Measurements from ENCODE around the gene GNB1. TPM values are rescaled to one million over a fixed set of nuclear protein-coding genes. Genes with fewer than 3 reads are reported as not detected.

Gene GNB1
- total and polyA plus RNA-seq, 10 of the 15 experiments (the other 5 are each of a cell fraction or from before 2014, with no cell fraction given): 23.0 to 392 (median 93.9) TPM

GRCh38 chr1:1779691-1780597 lies 110.9 kb downstream of the GNB1 start (continued):
- TF ChIP-seq REST (IDR thresholded peaks at IDR 0.05; ENCODE audit: low read depth, low read length) (no peak), IRF4 (IDR thresholded peaks at IDR 0.05; ENCODE audit: low read depth, low read length) (0 out of 2 replicates have a peak, but pooled peaks have one; percentile 13), GABPA (IDR thresholded peaks at IDR 0.05; ENCODE audit: low read depth) (peak; percentile 64; the same call in 1 of the 2 replicates), STAT3 (IDR thresholded peaks at IDR 0.05; ENCODE audit: low read depth, low read length) (0 out of 2 replicates have a peak, but pooled peaks have one; percentile 20)

GRCh38 chr1:1779320-1779675 lies 111.6 kb downstream of the GNB1 start:
- peak overlapping the region; percentile 98 for H3K27ac ChIP-seq (ENCODE audit: control insufficient read depth, insufficient read depth)
- FAIRE-seq: no peak
- intact Hi-C loops (cut with micrococcal nuclease; ENCODE audit: unreplicated experiment): loop anchor here (5.0 kb wide), 1 partner anchor 113 kb away; the partner anchor contains the start of gene GNB1
- H3K36me3 ChIP-seq (ENCODE audit: control insufficient read depth in 2 of 2, insufficient read depth in 2 of 2, low read length in 1 of 2): no peaks in the 10 kb centered on the region; a peak in 1 of 4 replicates
- peak overlapping the region; percentile 98 for H3K4me2 ChIP-seq (ENCODE audit: control insufficient read depth, insufficient read depth)
- peak; percentile 0; the same call in 2 of the 3 replicates for ATAC-seq
- CTCF ChIA-PET: interaction anchor here (0.5 to 2.8 kb wide), 9 partner anchors 8 to 130 kb away, joined by 3 to 16 read pairs (median 5); no protein-coding TSS in a partner anchor
- in situ Hi-C loops (cut with MboI): no loop called here
- SMC1A ChIA-PET (ENCODE audit: uncharacterized antibody, unreplicated experiment): interaction anchor here (1.0 to 2.3 kb wide), 9 partner anchors 20 to 127 kb away, joined by 3 to 12 read pairs (median 5); no protein-coding TSS in a partner anchor
- H3K27me3 ChIP-seq (replicated peaks in 1 of 2; ENCODE audit: control insufficient read depth in 2 of 2, insufficient read depth in 2 of 2, low read length in 1 of 2): no peaks in the 10 kb centered on the region
- H3K4me1 ChIP-seq (ENCODE audit: control insufficient read depth, insufficient read depth, low read length): peaks cover 56% of the 10 kb centered on the region
- H3K4me3 ChIP-seq: peak overlapping the region; percentile 63; the same call in 1 of the 2 replicates
- POLR2A ChIA-PET: interaction anchor here (0.7 to 2.8 kb wide), 8 partner anchors 10 to 129 kb away, joined by 3 to 14 read pairs (median 4); no protein-coding TSS in a partner anchor
- WGBS (ENCODE audit: insufficient coverage, insufficient replicate concordance, low lambda C conversion rate, missing lambda C conversion rate): 7% methylated on average over 11 of the region's 11 CpGs
- H4K20me1 ChIP-seq (ENCODE audit: control insufficient read depth, insufficient read depth): no peaks in the 10 kb centered on the region
- peak overlapping the region; percentile 29; the same call in 1 of the 2 replicates for H2AFZ ChIP-seq (ENCODE audit: control insufficient read depth, low read depth, low read length)
- no peaks in the 10 kb centered on the region for H3K9me3 ChIP-seq (replicated peaks; ENCODE audit: control insufficient read depth, insufficient read depth, low read length)
- TSS peak; percentile 76 for BruUV-seq (replicated peaks)
- TF ChIP-seq DPF2 (IDR thresholded peaks at IDR 0.05) (no peak), ZBTB11 (CRISPR knock-in tag; IDR thresholded peaks at IDR 0.05) (no peak), ZNF207 (IDR thresholded peaks at IDR 0.05; ENCODE audit: borderline replicate concordance) (0 out of 2 replicates have a peak, but pooled peaks have one; percentile 5), SMARCA5 (IDR thresholded peaks at IDR 0.05) (0 out of 2 replicates have a peak, but pooled peaks have one; percentile 9), MXI1 (IDR thresholded peaks at IDR 0.05; ENCODE audit: low read depth, low read length) (0 out of 2 replicates have a peak, but pooled peaks have one; percentile 5), YBX1 (IDR thresholded peaks at IDR 0.05) (no peak)
- RAD21 ChIA-PET (ENCODE audit: unreplicated experiment): interaction anchor here (1.0 to 2.1 kb wide), 6 partner anchors 10 to 128 kb away, joined by 3 to 33 read pairs (median 7); no protein-coding TSS in a partner anchor
- peaks cover 37% of the 10 kb centered on the region for H3K79me2 ChIP-seq (ENCODE audit: control insufficient read depth, insufficient read depth, low read length)
- peak overlapping the region; percentile 76 for H3K9ac ChIP-seq (ENCODE audit: control insufficient read depth, insufficient read depth, low read length)
- DNase-seq (ENCODE audit: low read depth, low spot score): no peak

Data from GM12878 (cell line).